Measurements from ENCODE around the gene TMEM229B.

DNA sequence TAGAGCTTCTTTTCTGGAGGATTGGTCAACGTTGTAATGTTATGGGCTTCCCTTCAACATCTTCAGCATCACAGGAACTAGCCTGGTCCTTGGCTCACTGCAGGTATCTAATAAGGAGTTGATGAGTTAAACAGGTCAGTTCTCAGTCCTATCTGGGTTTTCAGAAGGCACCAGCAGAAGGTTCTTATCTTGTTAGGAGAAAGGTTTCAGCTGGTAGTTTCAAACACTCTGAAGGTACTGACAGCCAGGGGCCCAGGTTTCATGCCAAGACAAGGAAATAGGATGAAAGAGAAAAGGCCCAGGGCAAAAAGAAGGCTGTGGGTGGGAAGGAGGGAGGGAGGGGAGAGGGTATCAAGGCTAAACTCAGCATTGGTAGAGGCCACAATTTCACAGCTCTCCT is 21.4 kb downstream of the TMEM229B start:
- TF ChIP-seq YY1 (IDR thresholded peaks at IDR 0.05; ENCODE audit: insufficient read depth, insufficient read length) (no peak), SUZ12 (IDR thresholded peaks at IDR 0.05; ENCODE audit: extremely low read depth, insufficient read depth, insufficient read length) (no peak), ZNF274 (IDR thresholded peaks at IDR 0.05; ENCODE audit: low read depth, low read length) (no peak)
